H1 (cell line): ENCODE data around the gene ASCC3. TPM values are rescaled to one million over a fixed set of nuclear protein-coding genes. Genes with fewer than 3 reads are reported as not detected.

Experiments
- CTCF ChIA-PET: fragments of 300-600 bp; sonication (Branson Sonifier 250); formaldehyde crosslinking; loops from one replicate; lab custom pipeline; 2021; ENCODE audit not compliant: partially characterized antibody; lab: Charles Lee
- POLR2A ChIA-PET: fragments of 300-600 bp; sonication (Branson Sonifier 250); formaldehyde crosslinking; loops from one replicate; lab custom pipeline; 2021; ENCODE audit warnings: inconsistent platforms; ENCODE audit not compliant: partially characterized antibody; lab: Charles Lee
- DNase-seq, 2 experiments: peaks; one replicate each; pipeline versions ENCODE4 v3.0.0 to v3.0.0-alpha.2; 2010 to 2022; ENCODE audit warnings: low spot score in 2 of 2, low read depth in 1 of 2, mixed read lengths in 1 of 2
- FAIRE-seq: peaks from 2 replicates; lab custom pipeline; 2011; peaks lifted over from hg19 to GRCh38; lab: Jason Lieb, UNC
- H2AFZ ChIP-seq: 2 replicates; pipeline ENCODE4 v1.8.1; 2012; ENCODE audit warnings: low read length, inconsistent platforms
- H2AK5ac ChIP-seq: 2 replicates; pipeline ENCODE4 v1.6.1; 2013; ENCODE audit warnings: low read depth, low read length
- H2BK120ac ChIP-seq: replicated peaks from 2 replicates; pipeline ENCODE3; 2013; ENCODE audit warnings: low read depth, low read length, inconsistent platforms
- H2BK12ac ChIP-seq: 2 replicates; pipeline ENCODE4 v1.6.1; 2013; ENCODE audit warnings: low read depth, low read length
- H2BK15ac ChIP-seq: 2 replicates; pipeline ENCODE4 v1.6.1; 2013; ENCODE audit warnings: low read length
- H2BK20ac ChIP-seq: 2 replicates; pipeline ENCODE4 v1.6.1; 2013; ENCODE audit warnings: low read length
- H2BK5ac ChIP-seq: 2 replicates; pipeline ENCODE4 v1.6.1; 2013; ENCODE audit warnings: low read depth, low read length
- H3K14ac ChIP-seq: 2 replicates; pipeline ENCODE4 v1.6.1; 2013; ENCODE audit warnings: inconsistent platforms; ENCODE audit not compliant: insufficient read length
- H3K18ac ChIP-seq: 2 replicates; pipeline ENCODE4 v1.6.1; 2013; ENCODE audit warnings: low read length; ENCODE audit errors: extremely low read depth
- H3K23ac ChIP-seq: 2 replicates; pipeline ENCODE4 v1.6.1; 2013; ENCODE audit warnings: inconsistent platforms; ENCODE audit not compliant: insufficient read length
- H3K23me2 ChIP-seq: 2 replicates; pipeline ENCODE4 v1.6.1; 2013; ENCODE audit warnings: low read depth, low read length
- H3K27ac ChIP-seq: 2 replicates; pipeline ENCODE4 v1.6.1; 2011; ENCODE audit warnings: low read depth, low read length, inconsistent platforms
- H3K27me3 ChIP-seq, 4 experiments: replicated peaks in 1 of 4; 1 replicate in 1 of 4; 2 replicates in 3 of 4; pipeline versions ENCODE4 v1.6.1 to v1.8.1; 2011 to 2013; ENCODE audit warnings: low read length in 3 of 4, mild to moderate bottlenecking in 3 of 4, inconsistent platforms in 2 of 4, mixed read lengths in 2 of 4, moderate library complexity in 1 of 4; ENCODE audit not compliant: control insufficient read depth in 3 of 4, insufficient read depth in 3 of 4; ENCODE audit errors: extremely low read depth in 1 of 4
- H3K36me3 ChIP-seq, 4 experiments: 2 replicates each; pipeline versions ENCODE4 v1.6.1 to v1.8.1; 2011 to 2013; ENCODE audit warnings: mild to moderate bottlenecking in 4 of 4, low read length in 3 of 4, moderate library complexity in 2 of 4, control low read depth in 1 of 4, inconsistent platforms in 1 of 4; ENCODE audit not compliant: insufficient read depth in 4 of 4, control insufficient read depth in 2 of 4
- H3K4ac ChIP-seq: replicated peaks from 2 replicates; pipeline ENCODE3; 2013; ENCODE audit warnings: low read length, low read depth, mixed read lengths, inconsistent platforms; ENCODE audit not compliant: insufficient read length
- H3K4me1 ChIP-seq, 4 experiments: replicated peaks in 1 of 4; 1 replicate in 1 of 4; 2 replicates in 3 of 4; pipeline versions ENCODE4 v1.6.1 to v1.8.1; 2011 to 2013; ENCODE audit warnings: low read length in 3 of 4, inconsistent platforms in 2 of 4, mixed read lengths in 1 of 4; ENCODE audit not compliant: insufficient read depth in 4 of 4, control insufficient read depth in 3 of 4
- H3K4me2 ChIP-seq, 2 experiments: 2 replicates each; pipeline versions ENCODE4 v1.6.1 to v1.8.1; 2011 to 2013; ENCODE audit warnings: low read depth in 2 of 2, low read length in 2 of 2, control low read depth in 1 of 2, inconsistent platforms in 1 of 2, mild to moderate bottlenecking in 1 of 2; ENCODE audit not compliant: insufficient read depth in 1 of 2
- H3K4me3 ChIP-seq, 4 experiments: fragments of 200-600, 300-600 bp in 1 of 4; sonication (generic), shearing (Covaris generic), sonication (Bioruptor Twin) in 1 of 4; 2 replicates each; pipeline versions ENCODE4 v1.5.1 to v1.8.1; 2011 to 2016; ENCODE audit warnings: low read length in 4 of 4, low read depth in 3 of 4, control low read depth in 2 of 4, inconsistent platforms in 2 of 4, mild to moderate bottlenecking in 2 of 4, mixed read lengths in 1 of 4, moderate library complexity in 1 of 4; ENCODE audit not compliant: insufficient read depth in 2 of 4; ENCODE audit errors: extremely low read depth in 1 of 4
- H3K56ac ChIP-seq: replicated peaks from 2 replicates; pipeline ENCODE3; 2013; ENCODE audit warnings: low read depth, mild to moderate bottlenecking, mixed read lengths, low read length, inconsistent platforms; ENCODE audit not compliant: insufficient read length
- H3K79me1 ChIP-seq: 2 replicates; pipeline ENCODE4 v1.6.1; 2013; ENCODE audit warnings: low read depth, low read length, control low read depth
- H3K79me2 ChIP-seq, 2 experiments: 2 replicates each; pipeline versions ENCODE4 v1.6.1 to v1.8.1; 2012 to 2013; ENCODE audit warnings: low read length in 2 of 2, mild to moderate bottlenecking in 2 of 2, inconsistent platforms in 1 of 2; ENCODE audit not compliant: insufficient read depth in 2 of 2, control insufficient read depth in 1 of 2
- H3K9ac ChIP-seq, 4 experiments: replicated peaks in 1 of 4; 1 replicate in 1 of 4; 2 replicates in 3 of 4; pipeline versions ENCODE4 v1.6.1 to v1.8.1; 2011 to 2013; ENCODE audit warnings: low read depth in 3 of 4, low read length in 3 of 4, control low read depth in 2 of 4, mild to moderate bottlenecking in 2 of 4, moderate library complexity in 2 of 4, inconsistent platforms in 1 of 4; ENCODE audit errors: extremely low read depth in 1 of 4
- H3K9me3 ChIP-seq, 2 experiments: 2 replicates each; pipeline versions ENCODE4 v1.6.1 to v1.8.1; 2012 to 2013; ENCODE audit warnings: mild to moderate bottlenecking in 2 of 2, moderate library complexity in 2 of 2, control low read depth in 1 of 2, inconsistent platforms in 1 of 2, low read depth in 1 of 2, low read length in 1 of 2, mixed read lengths in 1 of 2; ENCODE audit not compliant: insufficient read depth in 2 of 2
- H4K20me1 ChIP-seq, 2 experiments: replicated peaks in 1 of 2; 2 replicates each; pipeline versions ENCODE3 to v1.8.1; 2011 to 2013; ENCODE audit warnings: inconsistent platforms in 2 of 2, low read length in 2 of 2, mild to moderate bottlenecking in 1 of 2; ENCODE audit not compliant: insufficient read depth in 2 of 2, control insufficient read depth in 1 of 2
- H4K5ac ChIP-seq: 2 replicates; pipeline ENCODE4 v1.6.1; 2013; ENCODE audit warnings: low read length, low read depth, mixed read lengths, inconsistent platforms; ENCODE audit not compliant: insufficient read length
- H4K8ac ChIP-seq: 2 replicates; pipeline ENCODE4 v1.8.0; 2013; ENCODE audit warnings: mild to moderate bottlenecking, moderate library complexity, low read length, inconsistent platforms; ENCODE audit not compliant: insufficient read depth; ENCODE audit errors: extremely low read depth
- H4K91ac ChIP-seq: replicated peaks from 2 replicates; pipeline ENCODE3; 2013; ENCODE audit warnings: low read length, mixed read lengths, inconsistent platforms; ENCODE audit not compliant: insufficient read length
- BCL11A ChIP-seq, 2 experiments: IDR thresholded peaks; one replicate each; pipeline ENCODE4 v1.6.1; 2011; ENCODE audit warnings: low read depth in 2 of 2, low read length in 2 of 2, mild to moderate bottlenecking in 2 of 2
- CBX8 ChIP-seq: fragments of 300-800, 300-1000 bp; sonication (generic); IDR thresholded peaks from 2 replicates; pipeline ENCODE4 v1.7.1; 2016; ENCODE audit warnings: low read depth, low read length, borderline replicate concordance
- CHD1 ChIP-seq: IDR thresholded peaks from 2 replicates; pipeline ENCODE4 v1.6.1; 2012; ENCODE audit warnings: low read depth, low read length, improper control_type of control experiment
- CREB1 ChIP-seq: IDR thresholded peaks from 2 replicates; pipeline ENCODE4 v1.6.1; 2012; ENCODE audit warnings: inconsistent platforms
- GTF2F1 ChIP-seq: IDR thresholded peaks from 2 replicates; pipeline ENCODE4 v1.6.1; 2012; ENCODE audit warnings: low read depth, low read length, improper control_type of control experiment, borderline replicate concordance
- HDAC2 ChIP-seq, 2 experiments: fragments of 300-600 bp in 1 of 2; sonication (generic) in 1 of 2; IDR thresholded peaks; 2 replicates each; pipeline ENCODE4 v1.6.1; 2011 to 2012; ENCODE audit warnings: low read depth in 2 of 2, low read length in 2 of 2, mild to moderate bottlenecking in 2 of 2, moderate library complexity in 2 of 2, borderline replicate concordance in 1 of 2, inconsistent platforms in 1 of 2
- KDM1A ChIP-seq: fragments of 200-600, 300-600 bp; sonication (generic); IDR thresholded peaks from 2 replicates; pipeline ENCODE4 v1.7.1; 2016; ENCODE audit warnings: mild to moderate bottlenecking, low read length, borderline replicate concordance
- RNF2 ChIP-seq: fragments of 200-900, 300-1000 bp; sonication (generic); IDR thresholded peaks from 2 replicates; pipeline ENCODE4 v1.7.1; 2016; ENCODE audit warnings: borderline replicate concordance, low read depth, mild to moderate bottlenecking, antibody characterized with exemption, low read length; ENCODE audit not compliant: poor library complexity, severe bottlenecking; ENCODE audit errors: missing control alignments
- TBP ChIP-seq: IDR thresholded peaks from 2 replicates; pipeline ENCODE4 v1.6.1; 2011; ENCODE audit warnings: low read depth, low read length, improper control_type of control experiment
- ZNF274 ChIP-seq: IDR thresholded peaks from 2 replicates; pipeline ENCODE4 v1.7.0; 2012; ENCODE audit warnings: low read length, borderline replicate concordance; ENCODE audit errors: extremely low read depth
- WGBS, 2 experiments: shearing (Covaris generic) in 1 of 2; methylation state at CpG; one replicate each; pipeline versions ENCODE4 v1.1.6 to v1.1.7; 2013 to 2015; ENCODE audit warnings: low lambda C conversion rate in 2 of 2, mixed read lengths in 2 of 2, inconsistent platforms in 1 of 2, low coverage in 1 of 2, missing lambda C conversion rate in 1 of 2; ENCODE audit not compliant: insufficient replicate concordance in 2 of 2, insufficient coverage in 1 of 2, insufficient read length in 1 of 2; ENCODE audit errors: extremely low coverage in 1 of 2, missing lambda C conversion rate in 1 of 2; 5-methylcytosine and 5-hydroxymethylcytosine counted together
- polyA plus RNA-seq, 7 experiments: library from polyadenylated mRNA; depleted of rRNA in 3 of 7; stranded (reverse) in 5 of 7; unstranded in 2 of 7; fragments of >200 nt in 5 of 7; fragments of 200-250 nt in 2 of 7; gene quantifications; 1 replicate in 5 of 7; 2 replicates in 1 of 7; 4 replicates in 1 of 7; pipeline versions ENCODE4 v1.2.1 to v1.2.3, GENCODE V29; 2011 to 2013; ENCODE audit warnings: missing spikeins in 2 of 7, mixed read lengths in 2 of 7
- total RNA-seq: library from RNA; stranded (reverse); fragmentation: NEBNext Ultra II Directional; extraction: Animal tissue kit (Norgen Biotek cat#: 25700); gene quantifications from 2 replicates; pipeline ENCODE4 v1.2.1, GENCODE V29; 2021
- TF ChIP-seq, protein P1 (sequence below): IDR thresholded peaks from 2 replicates; pipeline ENCODE4 v1.6.1; 2012; ENCODE audit warnings: low read length, inconsistent platforms

Gene ASCC3
- total and polyA plus RNA-seq, 2 of the 8 experiments (the other 6 are each of a cell fraction or from before 2014, with no cell fraction given) = 37.5 to 77.8 TPM

- no peak overlapping the region for H2BK20ac ChIP-seq
- POLR2A ChIA-PET = no interaction called here
- no peak overlapping the region for H2BK120ac ChIP-seq
- no peaks in the 10 kb centered on the region for H3K9me3 ChIP-seq
- no peak overlapping the region for H3K4me3 ChIP-seq
- no peaks in the 10 kb centered on the region for H3K27me3 ChIP-seq
- H2BK12ac ChIP-seq = no peak overlapping the region
- no peak overlapping the region for H2AFZ ChIP-seq
- no peak overlapping the region for H4K5ac ChIP-seq
- no peak overlapping the region for H3K18ac ChIP-seq
- no peak overlapping the region for H2AK5ac ChIP-seq
- no peak overlapping the region for H3K4ac ChIP-seq
- no peak overlapping the region for H3K14ac ChIP-seq
- CTCF ChIA-PET = interaction anchor here (0.6 to 1.6 kb wide), 3 partner anchors 11 to 67 kb away, joined by 3 to 14 read pairs (median 4); no protein-coding TSS in a partner anchor
- no peak overlapping the region for H2BK15ac ChIP-seq
- no peak overlapping the region for H4K91ac ChIP-seq
- no peak overlapping the region for H3K9ac ChIP-seq
- no peak overlapping the region for H3K4me2 ChIP-seq
- no peak for DNase-seq
- no peaks in the 10 kb centered on the region for H3K23me2 ChIP-seq
- no peak overlapping the region for H3K56ac ChIP-seq
- H4K20me1 ChIP-seq = no peaks in the 10 kb centered on the region
- no peaks in the 10 kb centered on the region for H3K4me1 ChIP-seq
- no peaks in the 10 kb centered on the region for H3K79me2 ChIP-seq
- H3K36me3 ChIP-seq = no peaks in the 10 kb centered on the region
- no peak overlapping the region for H4K8ac ChIP-seq
- 89% methylated on average over 5 of the region's 5 CpGs; no CpG with 5 or more reads in 1 of the 2 experiments for WGBS, 2 experiments
- no peak overlapping the region for H3K27ac ChIP-seq
- no peak for FAIRE-seq
- H3K79me1 ChIP-seq = no peaks in the 10 kb centered on the region
- no peak overlapping the region for H3K23ac ChIP-seq
- no peak overlapping the region for H2BK5ac ChIP-seq
- TF ChIP-seq CBX8 (no peak), KDM1A (no peak), GTF2F1 (no peak), RNF2 (no peak), BCL11A (IDR thresholded peaks at IDR 0.05; ENCODE audit: low read depth in 2 of 2, low read length in 2 of 2) (no peak), ZNF274 (no peak), TBP (no peak), HDAC2 (IDR thresholded peaks at IDR 0.05; ENCODE audit: borderline replicate concordance in 1 of 2, low read depth in 2 of 2, low read length in 2 of 2) (no peak), CREB1 (no peak), CHD1 (no peak)
- TF ChIP-seq, protein P1, sequence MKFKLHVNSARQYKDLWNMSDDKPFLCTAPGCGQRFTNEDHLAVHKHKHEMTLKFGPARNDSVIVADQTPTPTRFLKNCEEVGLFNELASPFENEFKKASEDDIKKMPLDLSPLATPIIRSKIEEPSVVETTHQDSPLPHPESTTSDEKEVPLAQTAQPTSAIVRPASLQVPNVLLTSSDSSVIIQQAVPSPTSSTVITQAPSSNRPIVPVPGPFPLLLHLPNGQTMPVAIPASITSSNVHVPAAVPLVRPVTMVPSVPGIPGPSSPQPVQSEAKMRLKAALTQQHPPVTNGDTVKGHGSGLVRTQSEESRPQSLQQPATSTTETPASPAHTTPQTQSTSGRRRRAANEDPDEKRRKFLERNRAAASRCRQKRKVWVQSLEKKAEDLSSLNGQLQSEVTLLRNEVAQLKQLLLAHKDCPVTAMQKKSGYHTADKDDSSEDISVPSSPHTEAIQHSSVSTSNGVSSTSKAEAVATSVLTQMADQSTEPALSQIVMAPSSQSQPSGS = no peak
These were observed 149.7 kb downstream of the ASCC3 start for GRCh38 chr6:100731411-100731810.
